NCI-H1105 treated with DMSO at 0.1 percent for 48 hours (cell line): Measurements from ENCODE around the gene DTL.
A peak's percentile ranks its signal among the peaks of the same experiment; 100 is the strongest.

Experiments used
- DNase-seq: peaks from one replicate; lab custom pipeline; 2025; lab: John Stamatoyannopoulos, UW

The DTL gene

GRCh38 chr1:212091438-212092121, 56.0 kb downstream of the DTL start:
- no peak for DNase-seq

GRCh38 chr1:212097360-212097759, 61.8 kb downstream of the DTL start:
- DNase-seq, result no peak

GRCh38 chr1:212098310-212098709, 62.8 kb downstream of the DTL start:
- peak; percentile 23 for DNase-seq

GRCh38 chr1:212098771-212099170, 63.2 kb downstream of the DTL start:
- DNase-seq, result no peak

- no peak for DNase-seq
Observed at GRCh38 chr1:212101251-212101650, 65.7 kb downstream of the DTL start.

GRCh38 chr1:212101735-212102134, 66.2 kb downstream of the DTL start:
- DNase-seq, result no peak

GRCh38 chr1:212104586-212105325, 69.2 kb downstream of the DTL start:
- no peak for DNase-seq

- peak; percentile 13 for DNase-seq
Observed at GRCh38 chr1:212106286-212106792, 70.8 kb downstream of the DTL start.

GRCh38 chr1:212107481-212107880, 71.9 kb downstream of the DTL start:
- DNase-seq, result no peak

- DNase-seq, result no peak
Observed at GRCh38 chr1:212108187-212108586, 72.6 kb downstream of the DTL start.

- DNase-seq, result no peak
Observed at GRCh38 chr1:212108981-212109380, 73.4 kb downstream of the DTL start.

- no peak for DNase-seq
Observed at GRCh38 chr1:212109728-212110127, 74.2 kb downstream of the DTL start.

GRCh38 chr1:212110617-212111016, 75.1 kb downstream of the DTL start:
- DNase-seq, result no peak

- DNase-seq, result no peak
Observed at GRCh38 chr1:212111536-212111935, 76.0 kb downstream of the DTL start.

GRCh38 chr1:212113706-212114105, 78.2 kb downstream of the DTL start:
- no peak for DNase-seq

GRCh38 chr1:212118167-212118871, 82.8 kb downstream of the DTL start:
- no peak for DNase-seq

- DNase-seq, result no peak
Observed at GRCh38 chr1:212118872-212119260, 83.3 kb downstream of the DTL start.

- no peak for DNase-seq
Observed at GRCh38 chr1:212119397-212119837, 83.9 kb downstream of the DTL start.

- DNase-seq, result no peak
Observed at GRCh38 chr1:212119863-212120262, 84.3 kb downstream of the DTL start.

- DNase-seq, result no peak
Observed at GRCh38 chr1:212121779-212122178, 86.2 kb downstream of the DTL start.

- DNase-seq, result no peak
Observed at GRCh38 chr1:212124690-212125582, 89.4 kb downstream of the DTL start.

- DNase-seq, result no peak
Observed at GRCh38 chr1:212125654-212126053, 90.1 kb downstream of the DTL start.
